Fibroblast of pulmonary artery (primary cell): ENCODE results near the gene RPRD1A.

Experiments used
- DNase-seq: peaks from one replicate; pipeline ENCODE4 v3.0.0-alpha.2; 2010; ENCODE audit warnings: low read depth
- H3K4me3 ChIP-seq: replicated peaks from 2 replicates; pipeline ENCODE4 v1.5.1; 2011; ENCODE audit warnings: low read depth, mild to moderate bottlenecking, control low read depth, low read length, moderate library complexity
- TF ChIP-seq, protein P1 (sequence below): IDR thresholded peaks from 2 replicates; pipeline ENCODE4 v1.5.1; 2011; ENCODE audit warnings: mild to moderate bottlenecking, control low read depth, low read length, inconsistent platforms; ENCODE audit errors: missing control alignments

Gene RPRD1A

DNA sequence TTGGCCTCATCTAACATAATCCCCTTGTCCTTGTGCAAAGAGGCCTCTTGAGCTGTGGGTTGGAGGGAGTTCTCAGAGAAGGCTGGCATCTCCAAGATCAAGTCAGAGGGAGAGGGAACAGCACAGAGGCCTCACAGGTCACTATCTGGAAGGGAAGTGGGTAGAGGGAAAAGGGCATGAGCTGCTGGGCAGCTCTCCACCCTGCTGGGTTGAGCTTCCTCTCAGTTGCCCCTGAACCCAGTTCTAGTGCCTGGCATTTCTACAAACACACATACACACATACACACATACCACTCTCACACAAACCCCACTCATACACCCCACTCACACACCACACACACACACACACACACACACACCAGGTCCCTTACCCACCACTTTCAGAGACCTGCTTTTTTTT is 125.2 kb downstream of the RPRD1A start:
- no peak overlapping the region for H3K4me3 ChIP-seq
- TF ChIP-seq, protein P1, sequence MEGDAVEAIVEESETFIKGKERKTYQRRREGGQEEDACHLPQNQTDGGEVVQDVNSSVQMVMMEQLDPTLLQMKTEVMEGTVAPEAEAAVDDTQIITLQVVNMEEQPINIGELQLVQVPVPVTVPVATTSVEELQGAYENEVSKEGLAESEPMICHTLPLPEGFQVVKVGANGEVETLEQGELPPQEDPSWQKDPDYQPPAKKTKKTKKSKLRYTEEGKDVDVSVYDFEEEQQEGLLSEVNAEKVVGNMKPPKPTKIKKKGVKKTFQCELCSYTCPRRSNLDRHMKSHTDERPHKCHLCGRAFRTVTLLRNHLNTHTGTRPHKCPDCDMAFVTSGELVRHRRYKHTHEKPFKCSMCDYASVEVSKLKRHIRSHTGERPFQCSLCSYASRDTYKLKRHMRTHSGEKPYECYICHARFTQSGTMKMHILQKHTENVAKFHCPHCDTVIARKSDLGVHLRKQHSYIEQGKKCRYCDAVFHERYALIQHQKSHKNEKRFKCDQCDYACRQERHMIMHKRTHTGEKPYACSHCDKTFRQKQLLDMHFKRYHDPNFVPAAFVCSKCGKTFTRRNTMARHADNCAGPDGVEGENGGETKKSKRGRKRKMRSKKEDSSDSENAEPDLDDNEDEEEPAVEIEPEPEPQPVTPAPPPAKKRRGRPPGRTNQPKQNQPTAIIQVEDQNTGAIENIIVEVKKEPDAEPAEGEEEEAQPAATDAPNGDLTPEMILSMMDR: no peak
- DNase-seq: no peak

DNA sequence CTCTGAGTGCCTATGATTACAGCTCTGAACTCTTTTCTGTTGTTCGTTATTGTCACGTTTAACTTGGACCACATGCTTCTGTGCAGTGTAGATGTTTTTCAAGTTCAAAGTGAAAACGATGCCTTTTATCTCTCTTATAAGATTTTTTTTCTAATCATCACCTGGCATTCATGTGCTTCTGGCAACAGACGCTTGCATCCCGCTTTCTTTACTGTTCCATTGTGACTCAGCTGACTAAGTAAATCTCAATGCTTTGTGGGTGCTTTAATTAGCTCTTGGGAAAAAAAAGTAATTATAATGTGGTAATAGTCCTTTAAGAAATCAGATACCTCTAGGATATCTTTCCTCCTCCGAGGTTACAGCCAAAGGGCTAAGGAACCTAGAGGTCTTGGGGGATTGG is 126.1 kb downstream of the RPRD1A start:
- TF ChIP-seq, protein P1: no peak
- no peak for DNase-seq
- H3K4me3 ChIP-seq: no peak overlapping the region
